Femur (tissue), 1 donor: ENCODE measurements around the gene CFDP1.
A peak's percentile ranks its signal among the peaks of the same experiment; 100 is the strongest.

ENCODE experiments used
- DNase-seq: peaks from one replicate; pipeline ENCODE4 v3.0.0-alpha.2; 2017

The CFDP1 gene

GRCh38 chr16:75317101-75317522 lies 116.2 kb downstream of the CFDP1 start:
- DNase-seq, result peak; percentile 76

GRCh38 chr16:75315539-75316306 lies 117.6 kb downstream of the CFDP1 start:
- DNase-seq, result no peak

GRCh38 chr16:75312875-75313274 lies 120.4 kb downstream of the CFDP1 start:
- no peak for DNase-seq

- no peak for DNase-seq
Observed at GRCh38 chr16:75311383-75311938, 121.8 kb downstream of the CFDP1 start.

GRCh38 chr16:75310541-75310940 lies 122.8 kb downstream of the CFDP1 start:
- DNase-seq, result no peak

GRCh38 chr16:75309899-75310430 lies 123.3 kb downstream of the CFDP1 start:
- DNase-seq, result no peak

- DNase-seq, result no peak
Observed at GRCh38 chr16:75309156-75309555, 124.1 kb downstream of the CFDP1 start.

GRCh38 chr16:75308011-75308410 lies 125.3 kb downstream of the CFDP1 start:
- no peak for DNase-seq

GRCh38 chr16:75307506-75307905 lies 125.8 kb downstream of the CFDP1 start:
- no peak for DNase-seq

- DNase-seq, result no peak
Observed at GRCh38 chr16:75306099-75306762, 127.1 kb downstream of the CFDP1 start.

- DNase-seq, result peak; percentile 72
Observed at GRCh38 chr16:75305364-75306098, 127.8 kb downstream of the CFDP1 start.

GRCh38 chr16:75304521-75305363 lies 128.6 kb downstream of the CFDP1 start:
- DNase-seq, result peak; percentile 53

- no peak for DNase-seq
Observed at GRCh38 chr16:75301804-75302203, 131.5 kb downstream of the CFDP1 start.

- no peak for DNase-seq
Observed at GRCh38 chr16:75298267-75298666, 135.0 kb downstream of the CFDP1 start.

- peak; percentile 62 for DNase-seq
Observed at GRCh38 chr16:75296606-75297005, 136.7 kb downstream of the CFDP1 start.

GRCh38 chr16:75294773-75295459 lies 138.4 kb downstream of the CFDP1 start:
- DNase-seq, result no peak

GRCh38 chr16:75293772-75294171 lies 139.5 kb downstream of the CFDP1 start:
- no peak for DNase-seq

- no peak for DNase-seq
Observed at GRCh38 chr16:75293173-75293572, 140.1 kb downstream of the CFDP1 start.

- DNase-seq, result no peak
Observed at GRCh38 chr16:75292691-75293090, 140.6 kb downstream of the CFDP1 start.

GRCh38 chr16:75289189-75289588 lies 144.1 kb downstream of the CFDP1 start:
- no peak for DNase-seq

- DNase-seq, result no peak
Observed at GRCh38 chr16:75288596-75289120, 144.6 kb downstream of the CFDP1 start.
